ENCODE measurements around the gene SLC6A12. TPM values are rescaled to one million over a fixed set of nuclear protein-coding genes. Genes with fewer than 3 reads are reported as not detected.

SLC6A12 gene
- total RNA-seq, 1 experiment from 2014 or later, result 0.79 TPM

- Mint-ChIP-seq H3K4me3 (no peak overlapping the region), H3K4me1 (no peaks in the 10 kb centered on the region), H3K36me3 (peaks cover 12% of the 10 kb centered on the region), H3K27ac (no peak overlapping the region), H3K9me3 (peaks cover 33% of the 10 kb centered on the region), H3K27me3 (ENCODE audit: low read depth) (peaks cover 3% of the 10 kb centered on the region; the same call in 1 of the 2 replicates)
- no peak for TF ChIP-seq FOXP4 (CRISPR knock-in tag; IDR thresholded peaks at IDR 0.05)
- TF ChIP-seq GTF2I (CRISPR knock-in tag; conservative IDR thresholded peaks at IDR 0.05), result no peak
- no peak for TF ChIP-seq PREB (CRISPR knock-in tag; IDR thresholded peaks at IDR 0.05; ENCODE audit: borderline replicate concordance)
- no peak for TF ChIP-seq FOXJ3 (CRISPR knock-in tag; IDR thresholded peaks at IDR 0.05; ENCODE audit: borderline replicate concordance)
- TF ChIP-seq HMGA2 (CRISPR knock-in tag; IDR thresholded peaks at IDR 0.05), result no peak
- TF ChIP-seq PRDM15 (CRISPR knock-in tag; IDR thresholded peaks at IDR 0.05), result no peak
- TF ChIP-seq CREB1 (CRISPR knock-in tag; IDR thresholded peaks at IDR 0.05), result no peak
- TF ChIP-seq ZBTB43 (CRISPR knock-in tag; IDR thresholded peaks at IDR 0.05), result no peak
- TF ChIP-seq NR3C1 (CRISPR knock-in tag; conservative IDR thresholded peaks at IDR 0.05; ENCODE audit: low read depth), result no peak
- TF ChIP-seq ZNF317 (CRISPR knock-in tag; IDR thresholded peaks at IDR 0.05; ENCODE audit: borderline replicate concordance, low read depth), result no peak
- TF ChIP-seq ZNF138 (CRISPR knock-in tag; conservative IDR thresholded peaks at IDR 0.05), result no peak
- no peak for TF ChIP-seq SP1 (CRISPR knock-in tag; conservative IDR thresholded peaks at IDR 0.05)
- no peak for TF ChIP-seq AFF4 (CRISPR knock-in tag; IDR thresholded peaks at IDR 0.05; ENCODE audit: borderline replicate concordance)
- TF ChIP-seq NFYB (CRISPR knock-in tag; conservative IDR thresholded peaks at IDR 0.05; ENCODE audit: low read depth), result no peak
- TF ChIP-seq ETV6 (CRISPR knock-in tag; IDR thresholded peaks at IDR 0.05), result no peak
- no peak for TF ChIP-seq ESRRA (CRISPR knock-in tag; IDR thresholded peaks at IDR 0.05; ENCODE audit: borderline replicate concordance)
- no peak for TF ChIP-seq NR1H2 (CRISPR knock-in tag; IDR thresholded peaks at IDR 0.05)
- no peak for TF ChIP-seq FOXK1 (CRISPR knock-in tag; IDR thresholded peaks at IDR 0.05)
- no peak for TF ChIP-seq ZNF671 (CRISPR knock-in tag; IDR thresholded peaks at IDR 0.05)
- no peak for TF ChIP-seq ZNF425 (CRISPR knock-in tag; conservative IDR thresholded peaks at IDR 0.05)
- no peak for ATAC-seq
- ChIA-PET POLR2A (no interaction called here), CTCF (interaction anchor here (1.1 kb wide), 1 partner anchor 23 kb away, joined by 5 read pairs; no protein-coding TSS in a partner anchor)
- DNase-seq (ENCODE audit: low spot score), result no peak
Measured at GRCh38 chr12:242496-242895, 28.5 kb upstream of the SLC6A12 start.
